DND-41 (cell line): ENCODE measurements around the gene CELF1.

ENCODE experiments used
- ATAC-seq: fragments of 200-7000 bp; cut with Tn5 transposase; 3 replicates; pipeline ENCODE4 v1.9.1; 2021; ENCODE audit warnings: low read depth; ENCODE audit not compliant: insufficient read depth
- DNase-seq: peaks from one replicate; pipeline ENCODE4 v3.0.0-alpha.2; 2020
- H2AFZ ChIP-seq: 2 replicates; pipeline ENCODE4 v1.6.0; 2012; ENCODE audit warnings: low read depth, low read length
- H3K27ac ChIP-seq: 2 replicates; pipeline ENCODE4 v1.5.1; 2012; ENCODE audit warnings: low read length, inconsistent platforms
- H3K27me3 ChIP-seq: fragments of 200-600 bp; sonication (generic); 2 replicates; pipeline ENCODE4 v1.6.0; 2012; ENCODE audit warnings: low read length, mild to moderate bottlenecking, inconsistent platforms; ENCODE audit not compliant: insufficient read depth, poor library complexity
- H3K36me3 ChIP-seq: 2 replicates; pipeline ENCODE4 v1.5.1; 2012; ENCODE audit warnings: low read length, inconsistent platforms; ENCODE audit not compliant: insufficient read depth
- H3K4me1 ChIP-seq: 2 replicates; pipeline ENCODE4 v1.5.1; 2012; ENCODE audit warnings: mild to moderate bottlenecking, low read length; ENCODE audit not compliant: insufficient read depth
- H3K4me2 ChIP-seq: 2 replicates; pipeline ENCODE4 v1.6.0; 2012; ENCODE audit warnings: mild to moderate bottlenecking, moderate library complexity, low read length, inconsistent platforms; ENCODE audit not compliant: insufficient read depth
- H3K4me3 ChIP-seq, 2 experiments: fragments of 200-600 bp in 1 of 2; shearing (Covaris generic) in 1 of 2; 2 replicates each; pipeline ENCODE4 v1.5.1; 2012 to 2016; ENCODE audit warnings: inconsistent platforms in 2 of 2, low read length in 2 of 2, mild to moderate bottlenecking in 2 of 2, low read depth in 1 of 2, moderate library complexity in 1 of 2
- H3K79me2 ChIP-seq: 2 replicates; pipeline ENCODE4 v1.6.0; 2012; ENCODE audit warnings: low read length, inconsistent platforms; ENCODE audit not compliant: insufficient read depth
- H3K9ac ChIP-seq: 2 replicates; pipeline ENCODE4 v1.6.0; 2012; ENCODE audit warnings: low read depth, mild to moderate bottlenecking, inconsistent platforms, low read length, moderate library complexity
- H3K9me3 ChIP-seq: 2 replicates; pipeline ENCODE4 v1.5.1; 2012; ENCODE audit warnings: low read length, moderate library complexity, mild to moderate bottlenecking, inconsistent platforms; ENCODE audit not compliant: insufficient read depth, severe bottlenecking
- H4K20me1 ChIP-seq: 2 replicates; pipeline ENCODE4 v1.6.0; 2012; ENCODE audit warnings: low read length; ENCODE audit not compliant: insufficient read depth
- CTCF ChIP-seq: IDR thresholded peaks from 2 replicates; pipeline ENCODE4 v1.5.1; 2012; ENCODE audit warnings: borderline replicate concordance, low read length, moderate library complexity, mild to moderate bottlenecking; ENCODE audit not compliant: poor library complexity, severe bottlenecking; ENCODE audit errors: extremely low read depth
- EZH2 ChIP-seq: IDR thresholded peaks from 3 replicates; pipeline ENCODE4 v1.6.1; 2012; ENCODE audit warnings: borderline replicate concordance, low read depth, mild to moderate bottlenecking, moderate library complexity, low read length, inconsistent platforms; ENCODE audit not compliant: severe bottlenecking

CELF1 gene

DNA sequence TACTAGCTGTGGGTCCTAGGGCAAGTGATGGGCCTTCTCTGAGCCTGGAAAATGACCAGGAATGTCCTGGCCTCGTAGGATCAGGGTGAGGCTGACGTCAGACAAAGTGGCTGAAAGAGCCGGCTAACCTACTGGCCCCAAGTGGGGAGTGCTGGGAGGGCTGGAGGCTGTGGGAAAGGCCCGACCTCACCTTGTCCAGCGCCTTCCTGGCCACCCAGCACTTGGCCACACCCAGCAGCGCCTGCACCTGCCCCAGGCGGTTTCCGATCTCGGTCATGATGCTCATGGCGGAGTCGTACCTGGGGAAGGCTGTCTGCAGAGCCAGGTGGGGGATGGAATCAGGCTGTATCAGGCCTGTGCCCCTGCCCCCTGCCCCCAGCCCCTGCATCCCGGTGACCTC is 111.5 kb downstream of the CELF1 start:
- Histone ChIP-seq H3K4me3 (no peak overlapping the region), H3K4me1 (no peaks in the 10 kb centered on the region), H3K9me3 (no peaks in the 10 kb centered on the region), H3K79me2 (no peaks in the 10 kb centered on the region), H3K4me2 (no peak overlapping the region), H3K9ac (no peak overlapping the region), H3K27ac (no peak overlapping the region), H4K20me1 (no peaks in the 10 kb centered on the region), H3K27me3 (no peaks in the 10 kb centered on the region), H2AFZ (no peak overlapping the region), H3K36me3 (no peaks in the 10 kb centered on the region)
- no peak for TF ChIP-seq CTCF
- no peak for TF ChIP-seq EZH2
- ATAC-seq (no peak), DNase-seq (no peak)

DNA sequence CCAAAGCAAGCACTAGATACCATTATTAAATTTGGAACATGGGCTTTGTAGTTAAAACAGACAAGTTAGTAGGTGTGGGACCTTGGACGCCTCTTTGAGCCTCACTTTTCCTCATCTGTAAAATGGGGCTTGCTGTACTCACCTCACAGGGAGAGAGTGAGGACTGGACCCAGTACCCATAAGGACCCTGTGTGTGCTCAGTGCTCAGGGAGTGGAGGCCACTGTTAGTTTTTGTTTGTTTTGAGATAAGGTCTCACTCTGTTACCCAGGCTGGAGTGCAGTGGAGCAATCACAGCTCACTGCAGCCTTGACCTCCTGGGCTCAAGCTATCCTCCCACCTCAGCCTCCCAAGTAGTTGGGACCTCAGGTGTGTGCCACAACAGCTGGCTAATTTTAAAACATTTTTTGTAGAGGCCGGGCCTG is 112.9 kb downstream of the CELF1 start:
- no peaks in the 10 kb centered on the region for H3K36me3 ChIP-seq
- no peak overlapping the region for H2AFZ ChIP-seq
- H3K9me3 ChIP-seq: no peaks in the 10 kb centered on the region
- ATAC-seq (no peak), DNase-seq (no peak)
- H3K27ac ChIP-seq: no peak overlapping the region
- no peaks in the 10 kb centered on the region for H3K4me1 ChIP-seq
- no peak overlapping the region for H3K4me3 ChIP-seq
- no peaks in the 10 kb centered on the region for H3K79me2 ChIP-seq
- H3K9ac ChIP-seq: no peak overlapping the region
- no peaks in the 10 kb centered on the region for H4K20me1 ChIP-seq
- no peak overlapping the region for H3K4me2 ChIP-seq
- no peaks in the 10 kb centered on the region for H3K27me3 ChIP-seq
- TF ChIP-seq EZH2 (no peak), CTCF (no peak)

- H3K36me3 ChIP-seq: no peaks in the 10 kb centered on the region
- no peak overlapping the region for H2AFZ ChIP-seq
- no peak overlapping the region for H3K4me3 ChIP-seq
- no peaks in the 10 kb centered on the region for H3K9me3 ChIP-seq
- no peak overlapping the region for H3K27ac ChIP-seq
- H3K4me1 ChIP-seq: no peaks in the 10 kb centered on the region
- no peaks in the 10 kb centered on the region for H4K20me1 ChIP-seq
- ATAC-seq (no peak), DNase-seq (no peak)
- H3K79me2 ChIP-seq: no peaks in the 10 kb centered on the region
- H3K27me3 ChIP-seq: no peaks in the 10 kb centered on the region
- no peak overlapping the region for H3K9ac ChIP-seq
- no peak for TF ChIP-seq EZH2
- no peak for TF ChIP-seq CTCF
- H3K4me2 ChIP-seq: no peak overlapping the region
Measured at GRCh38 chr11:47438721-47439120, 114.2 kb downstream of the CELF1 start.

DNA sequence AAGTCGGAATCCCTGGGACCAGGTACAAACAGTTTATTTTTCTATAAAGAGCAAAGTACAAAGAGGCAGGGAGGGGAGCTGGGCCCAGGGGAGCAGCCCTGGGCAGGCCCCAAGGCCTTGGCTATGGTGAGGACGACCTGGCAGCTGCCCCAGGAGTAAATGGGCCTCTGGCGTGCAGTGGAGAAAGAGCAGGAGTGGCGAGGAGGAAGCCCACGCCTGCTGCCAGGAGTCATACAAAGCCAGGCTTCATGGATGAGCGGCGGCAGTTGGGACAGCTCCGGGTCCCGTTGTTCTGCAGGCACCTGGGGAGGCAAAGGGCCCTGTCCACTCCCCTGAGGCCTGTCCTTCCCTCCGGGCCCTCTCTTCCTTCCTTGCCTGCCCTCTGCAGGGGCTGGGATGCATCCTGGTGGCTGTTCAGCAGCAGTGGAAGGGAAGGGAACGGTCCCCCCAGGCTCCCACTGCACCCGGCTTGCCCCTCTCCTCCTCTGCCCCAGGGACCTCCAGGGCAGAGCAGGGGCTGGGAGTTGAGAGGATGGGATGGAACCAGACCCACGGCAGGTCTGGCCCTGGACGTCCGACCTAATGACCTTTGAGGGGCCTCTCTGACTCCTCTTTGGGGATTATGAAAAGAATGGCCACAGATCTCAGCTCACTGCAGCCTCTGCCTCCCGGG is 115.0 kb downstream of the CELF1 start:
- Histone ChIP-seq H3K9ac (no peak overlapping the region), H3K4me1 (no peaks in the 10 kb centered on the region), H3K36me3 (no peaks in the 10 kb centered on the region), H2AFZ (no peak overlapping the region), H3K27ac (no peak overlapping the region), H3K9me3 (no peaks in the 10 kb centered on the region), H3K4me2 (no peak overlapping the region), H3K27me3 (no peaks in the 10 kb centered on the region), H3K79me2 (no peaks in the 10 kb centered on the region), H4K20me1 (no peaks in the 10 kb centered on the region), H3K4me3 (no peak overlapping the region)
- DNase-seq: no peak
- TF ChIP-seq CTCF: no peak
- TF ChIP-seq EZH2: no peak
- ATAC-seq: no peak
